Measurements from ENCODE around the gene TTC7B.

DNA sequence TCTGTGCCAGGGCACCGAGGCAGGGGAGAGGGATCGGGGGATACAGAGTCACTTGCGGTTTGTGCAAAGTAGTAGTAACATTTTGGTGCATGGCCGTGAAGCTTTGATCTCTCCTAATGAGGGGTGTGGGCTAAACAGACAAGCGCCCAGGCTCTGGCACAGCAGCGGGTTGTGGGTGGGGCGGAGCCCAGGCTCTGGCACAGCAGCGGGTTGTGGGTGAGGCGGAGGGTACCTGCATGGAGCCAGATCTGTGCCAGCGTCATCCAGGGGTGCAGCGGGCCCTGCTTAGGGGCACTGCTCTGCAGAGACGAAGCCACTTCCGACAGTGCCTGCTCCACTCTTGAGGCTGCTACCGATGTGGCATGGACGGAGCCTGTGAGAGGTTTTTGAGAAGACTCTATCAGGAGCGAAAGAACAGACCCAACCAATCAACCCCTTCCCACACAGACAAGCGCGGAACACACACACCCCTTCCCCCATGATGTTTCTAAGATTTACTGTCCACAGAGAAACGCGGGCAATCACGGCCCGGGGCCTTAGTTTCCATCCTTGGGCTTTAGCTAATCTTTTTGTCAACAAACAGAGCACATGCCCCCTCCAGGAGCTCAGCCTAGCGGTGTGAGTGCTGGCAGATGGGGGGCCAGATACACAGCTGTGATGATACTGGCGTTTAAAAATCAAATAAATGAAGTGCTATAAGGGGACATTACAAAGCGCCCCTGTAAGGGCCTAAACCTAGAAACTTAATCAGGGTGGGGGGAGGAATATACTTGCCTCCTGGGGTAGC lies 222.8 kb downstream of the TTC7B start:
- TF ChIP-seq POLR2AphosphoS5 (IDR thresholded peaks at IDR 0.05; ENCODE audit: low read depth, low read length) (no peak), EZH2 (IDR thresholded peaks at IDR 0.05; ENCODE audit: low read depth, low read length, severe bottlenecking) (no peak), SIX5 (IDR thresholded peaks at IDR 0.05; ENCODE audit: low read depth, low read length) (no peak), CHD1 (IDR thresholded peaks at IDR 0.05; ENCODE audit: low read depth, low read length) (no peak)
- TF ChIP-seq, protein P1, sequence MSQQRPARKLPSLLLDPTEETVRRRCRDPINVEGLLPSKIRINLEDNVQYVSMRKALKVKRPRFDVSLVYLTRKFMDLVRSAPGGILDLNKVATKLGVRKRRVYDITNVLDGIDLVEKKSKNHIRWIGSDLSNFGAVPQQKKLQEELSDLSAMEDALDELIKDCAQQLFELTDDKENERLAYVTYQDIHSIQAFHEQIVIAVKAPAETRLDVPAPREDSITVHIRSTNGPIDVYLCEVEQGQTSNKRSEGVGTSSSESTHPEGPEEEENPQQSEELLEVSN (IDR thresholded peaks at IDR 0.05): no peak
